ENCODE data around the gene EVA1A. TPM values are rescaled to one million over a fixed set of nuclear protein-coding genes. Genes with fewer than 3 reads are reported as not detected.
A peak's percentile ranks its signal among the peaks of the same experiment; 100 is the strongest.

EVA1A gene
- total RNA-seq, 1 donor from 2014 or later = 19.0 TPM

DNA sequence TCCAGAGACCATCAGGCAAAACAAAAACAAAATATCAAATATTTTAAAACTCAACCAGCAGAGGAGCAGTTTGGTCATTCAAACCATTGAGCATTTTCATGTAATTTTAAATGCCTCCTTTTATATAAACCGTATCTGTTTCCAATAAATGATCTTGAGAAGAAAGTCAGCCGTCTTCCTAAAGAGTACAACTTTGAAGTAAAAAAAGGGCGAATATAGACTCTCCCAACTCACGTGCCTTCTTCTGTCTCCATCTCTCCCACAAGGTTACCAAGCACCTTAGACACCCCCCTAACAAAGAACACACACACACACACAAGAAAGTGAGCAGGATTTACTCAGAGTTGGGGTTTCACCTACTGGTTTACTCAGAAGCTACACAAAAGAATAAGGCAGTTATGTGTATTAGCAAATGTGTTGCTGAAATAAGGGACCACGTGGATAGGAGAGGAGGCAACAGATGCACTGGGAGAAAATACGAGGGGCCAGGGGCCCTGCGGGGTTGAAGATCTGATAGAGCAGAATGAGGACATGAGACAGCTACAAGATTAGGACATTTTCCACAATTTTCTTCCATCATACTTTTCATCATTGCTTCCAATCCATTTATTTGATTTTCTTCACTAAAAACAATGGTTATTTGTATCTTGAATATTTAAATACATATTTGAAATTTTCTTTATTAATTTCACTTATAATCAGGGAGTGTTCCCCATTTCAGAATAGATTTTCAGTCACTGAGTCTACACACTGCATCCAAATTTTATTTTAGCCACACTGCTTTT, 45.0 kb downstream of the EVA1A start:
- no peak overlapping the region for H3K4me3 Mint-ChIP-seq (ENCODE audit: unreplicated experiment)
- no peaks in the 10 kb centered on the region for H3K27me3 Mint-ChIP-seq (ENCODE audit: low read depth, unreplicated experiment)
- H3K27ac ChIP-seq (ENCODE audit: low read depth, low read length) = no peak overlapping the region
- H3K4me2 ChIP-seq (ENCODE audit: low read length) = no peak overlapping the region
- peaks cover 12% of the 10 kb centered on the region for H3K9me3 Mint-ChIP-seq (ENCODE audit: unreplicated experiment)
- DNase-seq (ENCODE audit: low read depth) (no peak), FAIRE-seq (no peak)
- H3K4me1 Mint-ChIP-seq (ENCODE audit: low read depth, unreplicated experiment) = peaks cover 1% of the 10 kb centered on the region
- H3K4me3 ChIP-seq (ENCODE audit: insufficient read depth, low read depth, low read length) = no peak overlapping the region
- H3K36me3 Mint-ChIP-seq (ENCODE audit: low read depth, unreplicated experiment) = peaks cover 50% of the 10 kb centered on the region
- TF ChIP-seq, protein P1, sequence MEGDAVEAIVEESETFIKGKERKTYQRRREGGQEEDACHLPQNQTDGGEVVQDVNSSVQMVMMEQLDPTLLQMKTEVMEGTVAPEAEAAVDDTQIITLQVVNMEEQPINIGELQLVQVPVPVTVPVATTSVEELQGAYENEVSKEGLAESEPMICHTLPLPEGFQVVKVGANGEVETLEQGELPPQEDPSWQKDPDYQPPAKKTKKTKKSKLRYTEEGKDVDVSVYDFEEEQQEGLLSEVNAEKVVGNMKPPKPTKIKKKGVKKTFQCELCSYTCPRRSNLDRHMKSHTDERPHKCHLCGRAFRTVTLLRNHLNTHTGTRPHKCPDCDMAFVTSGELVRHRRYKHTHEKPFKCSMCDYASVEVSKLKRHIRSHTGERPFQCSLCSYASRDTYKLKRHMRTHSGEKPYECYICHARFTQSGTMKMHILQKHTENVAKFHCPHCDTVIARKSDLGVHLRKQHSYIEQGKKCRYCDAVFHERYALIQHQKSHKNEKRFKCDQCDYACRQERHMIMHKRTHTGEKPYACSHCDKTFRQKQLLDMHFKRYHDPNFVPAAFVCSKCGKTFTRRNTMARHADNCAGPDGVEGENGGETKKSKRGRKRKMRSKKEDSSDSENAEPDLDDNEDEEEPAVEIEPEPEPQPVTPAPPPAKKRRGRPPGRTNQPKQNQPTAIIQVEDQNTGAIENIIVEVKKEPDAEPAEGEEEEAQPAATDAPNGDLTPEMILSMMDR (IDR thresholded peaks at IDR 0.05; ENCODE audit: insufficient read depth, low read depth, low read length) = no peak
- no peak for TF ChIP-seq EZH2 (IDR thresholded peaks at IDR 0.05; ENCODE audit: insufficient read depth, low read length)
- H3K27me3 ChIP-seq (ENCODE audit: insufficient read depth, low read length) = no peaks in the 10 kb centered on the region
- peaks cover 30% of the 10 kb centered on the region for H4K20me1 ChIP-seq (ENCODE audit: insufficient read depth, low read length)
- no peak overlapping the region for H2AFZ ChIP-seq (ENCODE audit: low read depth, low read length)
- no peak overlapping the region for H3K9ac ChIP-seq (ENCODE audit: low read length)
- no peaks in the 10 kb centered on the region for H3K4me1 ChIP-seq (ENCODE audit: insufficient read depth, low read length)
- H3K36me3 ChIP-seq (ENCODE audit: insufficient read depth, low read length) = peaks cover 47% of the 10 kb centered on the region
- H3K79me2 ChIP-seq (ENCODE audit: insufficient read depth, low read length) = peaks cover 84% of the 10 kb centered on the region
- peaks cover 6% of the 10 kb centered on the region for H3K9me3 ChIP-seq (ENCODE audit: insufficient read depth, low read depth, low read length)
- no peak overlapping the region for H3K27ac Mint-ChIP-seq (ENCODE audit: unreplicated experiment)

GRCh38 chr2:75513616-75514170, 47.0 kb downstream of the EVA1A start:
- Mint-ChIP-seq H3K36me3 (ENCODE audit: low read depth, unreplicated experiment) (peaks cover 49% of the 10 kb centered on the region), H3K27me3 (ENCODE audit: low read depth, unreplicated experiment) (no peaks in the 10 kb centered on the region), H3K9me3 (ENCODE audit: unreplicated experiment) (peaks cover 13% of the 10 kb centered on the region), H3K4me3 (ENCODE audit: unreplicated experiment) (no peak overlapping the region), H3K27ac (ENCODE audit: unreplicated experiment) (peak overlapping the region; percentile 3), H3K4me1 (ENCODE audit: low read depth, unreplicated experiment) (peaks cover 1% of the 10 kb centered on the region)
- Histone ChIP-seq H3K36me3 (ENCODE audit: insufficient read depth, low read length) (peaks cover 41% of the 10 kb centered on the region), H4K20me1 (ENCODE audit: insufficient read depth, low read length) (peaks cover 21% of the 10 kb centered on the region), H3K79me2 (ENCODE audit: insufficient read depth, low read length) (peaks cover 72% of the 10 kb centered on the region), H3K4me2 (ENCODE audit: low read length) (no peak overlapping the region), H3K27ac (ENCODE audit: low read depth, low read length) (peak overlapping the region; percentile 55), H3K4me3 (ENCODE audit: insufficient read depth, low read depth, low read length) (no peak overlapping the region), H3K9me3 (ENCODE audit: insufficient read depth, low read depth, low read length) (peaks cover 6% of the 10 kb centered on the region), H3K4me1 (ENCODE audit: insufficient read depth, low read length) (no peaks in the 10 kb centered on the region), H3K9ac (ENCODE audit: low read length) (no peak overlapping the region), H3K27me3 (ENCODE audit: insufficient read depth, low read length) (no peaks in the 10 kb centered on the region), H2AFZ (ENCODE audit: low read depth, low read length) (no peak overlapping the region)
- TF ChIP-seq EZH2 (IDR thresholded peaks at IDR 0.05; ENCODE audit: insufficient read depth, low read length) = no peak
- TF ChIP-seq, protein P1 (IDR thresholded peaks at IDR 0.05; ENCODE audit: insufficient read depth, low read depth, low read length) = no peak
- FAIRE-seq = peak; percentile 56
- peak; percentile 92 for DNase-seq (ENCODE audit: low read depth)
